ENCODE results near the gene CIT.

Gene CIT

GRCh38 chr12:119751961-119752360 is 125.2 kb downstream of the CIT start:
- TF ChIP-seq EZH2 (IDR thresholded peaks at IDR 0.05; ENCODE audit: borderline replicate concordance, low read length) (no peak), CTCF (IDR thresholded peaks at IDR 0.05; ENCODE audit: low read length) (no peak)
- Histone ChIP-seq H3K36me3 (ENCODE audit: insufficient read depth, low read length) (peaks cover 67% of the 10 kb centered on the region), H3F3A (ENCODE audit: insufficient read depth, low read length) (no peaks in the 10 kb centered on the region), H3K9me3 (ENCODE audit: low read length) (no peaks in the 10 kb centered on the region), H3K4me1 (ENCODE audit: insufficient read depth, low read length, severe bottlenecking) (no peaks in the 10 kb centered on the region), H3K4me2 (ENCODE audit: low read length) (no peak overlapping the region), H4K20me1 (ENCODE audit: insufficient read depth, low read length) (no peaks in the 10 kb centered on the region), H2AFZ (ENCODE audit: low read length) (no peak overlapping the region), H3K27ac (ENCODE audit: low read depth, low read length, poor library complexity, severe bottlenecking) (no peak overlapping the region), H3K79me2 (ENCODE audit: insufficient read depth, low read length) (no peaks in the 10 kb centered on the region), H3K4me3 (ENCODE audit: low read depth, low read length, poor library complexity, severe bottlenecking) (no peak overlapping the region), H3K27me3 (ENCODE audit: insufficient read depth, low read length) (no peaks in the 10 kb centered on the region), H3K9me2 (ENCODE audit: low read depth, low read length) (no peaks in the 10 kb centered on the region), H3K9ac (ENCODE audit: low read length) (no peak overlapping the region)

GRCh38 chr12:119749666-119750065 is 127.5 kb downstream of the CIT start:
- Histone ChIP-seq H3K36me3 (ENCODE audit: insufficient read depth, low read length) (peaks cover 71% of the 10 kb centered on the region), H4K20me1 (ENCODE audit: insufficient read depth, low read length) (no peaks in the 10 kb centered on the region), H3K27me3 (ENCODE audit: insufficient read depth, low read length) (no peaks in the 10 kb centered on the region)

GRCh38 chr12:119748497-119748896 is 128.6 kb downstream of the CIT start:
- Histone ChIP-seq H3F3A (ENCODE audit: insufficient read depth, low read length) (no peaks in the 10 kb centered on the region), H4K20me1 (ENCODE audit: insufficient read depth, low read length) (no peaks in the 10 kb centered on the region), H3K4me1 (ENCODE audit: insufficient read depth, low read length, severe bottlenecking) (no peaks in the 10 kb centered on the region), H3K27me3 (ENCODE audit: insufficient read depth, low read length) (no peaks in the 10 kb centered on the region), H3K36me3 (ENCODE audit: insufficient read depth, low read length) (peaks cover 83% of the 10 kb centered on the region), H3K4me2 (ENCODE audit: low read length) (no peak overlapping the region), H3K9ac (ENCODE audit: low read length) (no peak overlapping the region), H3K4me3 (ENCODE audit: low read depth, low read length, poor library complexity, severe bottlenecking) (no peak overlapping the region), H3K27ac (ENCODE audit: low read depth, low read length, poor library complexity, severe bottlenecking) (no peak overlapping the region), H3K9me3 (ENCODE audit: low read length) (peaks cover 14% of the 10 kb centered on the region; the same call in 1 of the 2 replicates), H3K79me2 (ENCODE audit: insufficient read depth, low read length) (no peaks in the 10 kb centered on the region), H2AFZ (ENCODE audit: low read length) (no peak overlapping the region), H3K9me2 (ENCODE audit: low read depth, low read length) (no peaks in the 10 kb centered on the region)
- no peak for TF ChIP-seq EZH2 (IDR thresholded peaks at IDR 0.05; ENCODE audit: borderline replicate concordance, low read length)

More at GRCh38 chr12:119749666-119750065, 127.5 kb downstream of the CIT start:
- H3K4me3 ChIP-seq (ENCODE audit: low read depth, low read length, poor library complexity, severe bottlenecking), result no peak overlapping the region
- no peaks in the 10 kb centered on the region for H3K4me1 ChIP-seq (ENCODE audit: insufficient read depth, low read length, severe bottlenecking)
- no peaks in the 10 kb centered on the region for H3K79me2 ChIP-seq (ENCODE audit: insufficient read depth, low read length)
- no peak overlapping the region for H2AFZ ChIP-seq (ENCODE audit: low read length)
- no peak overlapping the region for H3K4me2 ChIP-seq (ENCODE audit: low read length)
- no peaks in the 10 kb centered on the region for H3F3A ChIP-seq (ENCODE audit: insufficient read depth, low read length)
- H3K27ac ChIP-seq (ENCODE audit: low read depth, low read length, poor library complexity, severe bottlenecking), result no peak overlapping the region
- H3K9me2 ChIP-seq (ENCODE audit: low read depth, low read length), result no peaks in the 10 kb centered on the region
- H3K9me3 ChIP-seq (ENCODE audit: low read length), result peaks cover 12% of the 10 kb centered on the region; the same call in 1 of the 2 replicates
- H3K9ac ChIP-seq (ENCODE audit: low read length), result no peak overlapping the region
- no peak for TF ChIP-seq EZH2 (IDR thresholded peaks at IDR 0.05; ENCODE audit: borderline replicate concordance, low read length)
- TF ChIP-seq CTCF (IDR thresholded peaks at IDR 0.05; ENCODE audit: low read length), result no peak

- Histone ChIP-seq H3K4me1 (ENCODE audit: insufficient read depth, low read length, severe bottlenecking) (no peaks in the 10 kb centered on the region), H4K20me1 (ENCODE audit: insufficient read depth, low read length) (no peaks in the 10 kb centered on the region), H3K4me3 (ENCODE audit: low read depth, low read length, poor library complexity, severe bottlenecking) (no peak overlapping the region), H3K27me3 (ENCODE audit: insufficient read depth, low read length) (no peaks in the 10 kb centered on the region), H3K9ac (ENCODE audit: low read length) (no peak overlapping the region), H3K79me2 (ENCODE audit: insufficient read depth, low read length) (no peaks in the 10 kb centered on the region), H3K9me3 (ENCODE audit: low read length) (peaks cover 14% of the 10 kb centered on the region; the same call in 1 of the 2 replicates), H3K27ac (ENCODE audit: low read depth, low read length, poor library complexity, severe bottlenecking) (no peak overlapping the region), H3K9me2 (ENCODE audit: low read depth, low read length) (no peaks in the 10 kb centered on the region), H3K4me2 (ENCODE audit: low read length) (no peak overlapping the region), H3K36me3 (ENCODE audit: insufficient read depth, low read length) (peaks cover 84% of the 10 kb centered on the region), H2AFZ (ENCODE audit: low read length) (no peak overlapping the region), H3F3A (ENCODE audit: insufficient read depth, low read length) (no peaks in the 10 kb centered on the region)
- TF ChIP-seq CTCF (IDR thresholded peaks at IDR 0.05; ENCODE audit: low read length) (no peak), EZH2 (IDR thresholded peaks at IDR 0.05; ENCODE audit: borderline replicate concordance, low read length) (no peak)
Observed at GRCh38 chr12:119746169-119746568, 131.0 kb downstream of the CIT start.

All from OCI-LY1 (cell line).